ENCODE data around the gene CCSER1.

Gene CCSER1

GRCh38 chr4:90979556-90979955 is 852.4 kb downstream of the CCSER1 start:
- DNase-seq: no peak

- DNase-seq: no peak
Measured at GRCh38 chr4:90982813-90983212, 855.6 kb downstream of the CCSER1 start.

- DNase-seq: no peak
Measured at GRCh38 chr4:90990284-90990683, 863.1 kb downstream of the CCSER1 start.

GRCh38 chr4:90992213-90992612 is 865.0 kb downstream of the CCSER1 start:
- DNase-seq: no peak

GRCh38 chr4:90994851-90995574 is 867.8 kb downstream of the CCSER1 start:
- DNase-seq: no peak

- DNase-seq: no peak
Measured at GRCh38 chr4:90995996-90996395, 868.8 kb downstream of the CCSER1 start.

- no peak for DNase-seq
Measured at GRCh38 chr4:90996813-90997212, 869.6 kb downstream of the CCSER1 start.

GRCh38 chr4:91015861-91016260 is 888.7 kb downstream of the CCSER1 start:
- no peak for DNase-seq

- DNase-seq: no peak
Measured at GRCh38 chr4:91019513-91019912, 892.3 kb downstream of the CCSER1 start.

GRCh38 chr4:91025241-91026148 is 898.3 kb downstream of the CCSER1 start:
- DNase-seq: no peak

GRCh38 chr4:91028228-91028627 is 901.0 kb downstream of the CCSER1 start:
- no peak for DNase-seq

- DNase-seq: no peak
Measured at GRCh38 chr4:91031761-91032160, 904.6 kb downstream of the CCSER1 start.

GRCh38 chr4:91032725-91033445 is 905.7 kb downstream of the CCSER1 start:
- no peak for DNase-seq

- no peak for DNase-seq
Measured at GRCh38 chr4:91035276-91035675, 908.1 kb downstream of the CCSER1 start.

- DNase-seq: no peak
Measured at GRCh38 chr4:91037951-91038350, 910.8 kb downstream of the CCSER1 start.

GRCh38 chr4:91057871-91058270 is 930.7 kb downstream of the CCSER1 start:
- no peak for DNase-seq

GRCh38 chr4:91058345-91058744 is 931.2 kb downstream of the CCSER1 start:
- no peak for DNase-seq

- DNase-seq: no peak
Measured at GRCh38 chr4:91064157-91064853, 937.1 kb downstream of the CCSER1 start.

GRCh38 chr4:91065117-91065516 is 937.9 kb downstream of the CCSER1 start:
- DNase-seq: no peak

- no peak for DNase-seq
Measured at GRCh38 chr4:91070736-91071135, 943.5 kb downstream of the CCSER1 start.

- DNase-seq: no peak
Measured at GRCh38 chr4:91076147-91076546, 949.0 kb downstream of the CCSER1 start.

- DNase-seq: no peak
Measured at GRCh38 chr4:91085961-91086360, 958.8 kb downstream of the CCSER1 start.

- DNase-seq: no peak
Measured at GRCh38 chr4:91087743-91088142, 960.5 kb downstream of the CCSER1 start.

Data from activated CD4-positive, CD25-positive, alpha-beta regulatory T cell treated with anti-CD3 and anti-CD28 coated beads, Interleukin-2, amount 50 U/mL, for 72 hours (primary cell).